ENCODE data around the gene KCNJ5. TPM values are rescaled to one million over a fixed set of nuclear protein-coding genes. Genes with fewer than 3 reads are reported as not detected.

KCNJ5 gene
- total RNA-seq, 1 donor from 2014 or later: not detected

- DNase-seq (ENCODE audit: low read depth in 2 of 2): no peak
Measured at GRCh38 chr11:128931668-128932067, 40.5 kb downstream of the KCNJ5 start.

- no peak for DNase-seq (ENCODE audit: low read depth in 2 of 2)
Measured at GRCh38 chr11:128933481-128934178, 42.5 kb downstream of the KCNJ5 start.

GRCh38 chr11:128934351-128934750 is 43.2 kb downstream of the KCNJ5 start:
- no peak for DNase-seq (ENCODE audit: low read depth in 2 of 2)

- DNase-seq (ENCODE audit: low read depth in 2 of 2): no peak
Measured at GRCh38 chr11:128934926-128935325, 43.8 kb downstream of the KCNJ5 start.

GRCh38 chr11:128936606-128937251 is 45.6 kb downstream of the KCNJ5 start:
- DNase-seq (ENCODE audit: low read depth in 2 of 2): peak in 1 of 2 donors; percentile 7

- DNase-seq (ENCODE audit: low read depth in 2 of 2): no peak
Measured at GRCh38 chr11:128937480-128937879, 46.3 kb downstream of the KCNJ5 start.

GRCh38 chr11:128938156-128938885 is 47.2 kb downstream of the KCNJ5 start:
- no peak for DNase-seq (ENCODE audit: low read depth in 2 of 2)

GRCh38 chr11:128939591-128939990 is 48.4 kb downstream of the KCNJ5 start:
- no peak for DNase-seq (ENCODE audit: low read depth in 2 of 2)

- no peak for DNase-seq (ENCODE audit: low read depth in 2 of 2)
Measured at GRCh38 chr11:128940156-128940555, 49.0 kb downstream of the KCNJ5 start.

- no peak for DNase-seq (ENCODE audit: low read depth in 2 of 2)
Measured at GRCh38 chr11:128940603-128941002, 49.4 kb downstream of the KCNJ5 start.

- no peak for DNase-seq (ENCODE audit: low read depth in 2 of 2)
Measured at GRCh38 chr11:128941110-128941509, 50.0 kb downstream of the KCNJ5 start.

- no peak for DNase-seq (ENCODE audit: low read depth in 2 of 2)
Measured at GRCh38 chr11:128941573-128942271, 50.6 kb downstream of the KCNJ5 start.

- no peak for DNase-seq (ENCODE audit: low read depth in 2 of 2)
Measured at GRCh38 chr11:128942272-128942612, 51.1 kb downstream of the KCNJ5 start.

- DNase-seq (ENCODE audit: low read depth in 2 of 2): no peak
Measured at GRCh38 chr11:128942817-128943427, 51.8 kb downstream of the KCNJ5 start, which contains the start of gene TP53AIP1. Gene TP53AIP1, minus strand, starts transcription at chr11:128942871. Its CDS starts 5,053 bp downstream, at chr11:128937818.

- no peak for DNase-seq (ENCODE audit: low read depth in 2 of 2)
Measured at GRCh38 chr11:128943428-128943976, 52.3 kb downstream of the KCNJ5 start.

- no peak for DNase-seq (ENCODE audit: low read depth in 2 of 2)
Measured at GRCh38 chr11:128946648-128947047, 55.5 kb downstream of the KCNJ5 start.

- no peak for DNase-seq (ENCODE audit: low read depth in 2 of 2)
Measured at GRCh38 chr11:128947773-128948172, 56.6 kb downstream of the KCNJ5 start.

GRCh38 chr11:128948583-128948982 is 57.4 kb downstream of the KCNJ5 start:
- peak in 1 of 2 donors; percentile 8 for DNase-seq (ENCODE audit: low read depth in 2 of 2)

GRCh38 chr11:128949791-128950454 is 58.8 kb downstream of the KCNJ5 start:
- DNase-seq (ENCODE audit: low read depth in 2 of 2): no peak

- DNase-seq (ENCODE audit: low read depth in 2 of 2): no peak
Measured at GRCh38 chr11:128953151-128953550, 62.0 kb downstream of the KCNJ5 start.

- DNase-seq (ENCODE audit: low read depth in 2 of 2): no peak
Measured at GRCh38 chr11:128955636-128956035, 64.5 kb downstream of the KCNJ5 start.

All from dermis microvascular lymphatic vessel endothelial cell (primary cell).